HCT116 (cell line): ENCODE data around the gene MALL. TPM values are rescaled to one million over a fixed set of nuclear protein-coding genes. Genes with fewer than 3 reads are reported as not detected.
A peak's percentile ranks its signal among the peaks of the same experiment; 100 is the strongest.

Experiments used
- ATAC-seq: fragments of 200-7000 bp; cut with Tn5 transposase; 2 replicates; pipeline ENCODE4 v1.9.1; 2020; ENCODE audit warnings: mild to moderate bottlenecking, moderate library complexity
- BruUV-seq: library from RNA; stranded (reverse); fragments of 400-500 nt; replicated peaks from 2 replicates; lab custom pipeline; 2021; lab: Mats Ljungman, UMichigan
- CTCF ChIA-PET: fragments of 300-600 bp; sonication (Branson Sonifier 250); formaldehyde crosslinking; loops from one replicate; lab custom pipeline; 2021; ENCODE audit warnings: antibody characterized with exemption; lab: Charles Lee
- POLR2A ChIA-PET: fragments of 300-600, 350-600 bp; sonication (Branson Sonifier 250); formaldehyde crosslinking; loops from one replicate; lab custom pipeline; 2021; ENCODE audit warnings: antibody characterized with exemption; lab: Charles Lee
- RAD21 ChIA-PET, 2 experiments: fragments of 300-600 bp; sonication (Branson Sonifier 250); formaldehyde crosslinking; loops; one replicate each; lab custom pipeline; 2023; ENCODE audit warnings: low total read pairs in 2 of 2; ENCODE audit not compliant: uncharacterized antibody in 2 of 2, unreplicated experiment in 2 of 2, low non-redundant PET in 1 of 2; lab: Charles Lee
- DNase-seq: peaks from one replicate; pipeline ENCODE4 v3.0.0-alpha.2; 2010; ENCODE audit warnings: low read depth, low spot score
- H2AFZ ChIP-seq: fragments of 200-600 bp; shearing (Covaris generic), sonication (generic); 2 replicates; pipeline ENCODE4 v1.6.1; 2017; ENCODE audit warnings: low read depth, mixed run types, mixed read lengths, antibody characterized with exemption, low read length; ENCODE audit not compliant: poor library complexity, severe bottlenecking
- H3K27ac ChIP-seq: 2 replicates; pipeline ENCODE4 v1.5.1; 2012; ENCODE audit warnings: low read depth, low read length
- H3K27me3 ChIP-seq: fragments of 200-600 bp; sonication (generic); 2 replicates; pipeline ENCODE4 v1.6.1; 2016; ENCODE audit warnings: mixed run types, low read length, mixed read lengths; ENCODE audit not compliant: insufficient read depth
- H3K36me3 ChIP-seq, 2 experiments: fragments of 200-500 bp in 1 of 2; fragments of 200-600 bp in 1 of 2; sonication (Bioruptor generic) in 1 of 2; sonication (generic) in 1 of 2; 2 replicates each; pipeline versions ENCODE4 v1.5.1 to v1.6.1; 2014 to 2016; ENCODE audit warnings: low read length in 2 of 2, inconsistent platforms in 1 of 2, mixed read lengths in 1 of 2, mixed run types in 1 of 2; ENCODE audit not compliant: insufficient read depth in 2 of 2, control insufficient read depth in 1 of 2
- H3K4me1 ChIP-seq, 2 experiments: fragments of 200-600 bp in 1 of 2; sonication (generic) in 1 of 2; 2 replicates each; pipeline versions ENCODE4 v1.5.1 to v1.6.1; 2012 to 2017; ENCODE audit warnings: low read length in 2 of 2, inconsistent platforms in 1 of 2, mild to moderate bottlenecking in 1 of 2, mixed read lengths in 1 of 2, mixed run types in 1 of 2, moderate library complexity in 1 of 2; ENCODE audit not compliant: insufficient read depth in 2 of 2, control insufficient read depth in 1 of 2
- H3K4me2 ChIP-seq: fragments of 200-600 bp; sonication (generic); 2 replicates; pipeline ENCODE4 v1.6.1; 2017; ENCODE audit warnings: mixed run types, low read length, mixed read lengths
- H3K4me3 ChIP-seq, 2 experiments: fragments of 200-600 bp in 1 of 2; sonication (generic) in 1 of 2; replicated peaks in 1 of 2; 2 replicates each; pipeline ENCODE4 v1.5.1; 2011 to 2016; ENCODE audit warnings: low read length in 2 of 2, control low read depth in 1 of 2, low read depth in 1 of 2, mild to moderate bottlenecking in 1 of 2, mixed read lengths in 1 of 2, mixed run types in 1 of 2
- H3K79me2 ChIP-seq: fragments of 200-600 bp; sonication (generic); 2 replicates; pipeline ENCODE4 v1.6.1; 2017; ENCODE audit warnings: mild to moderate bottlenecking, mixed run types, low read length, moderate library complexity, mixed read lengths; ENCODE audit not compliant: insufficient read depth
- H3K9ac ChIP-seq: fragments of 200-600 bp; sonication (generic); 2 replicates; pipeline ENCODE4 v1.6.1; 2016; ENCODE audit warnings: low read length, mixed read lengths
- H3K9me2 ChIP-seq: fragments of 200-600 bp; sonication (generic), shearing (Covaris generic); 2 replicates; pipeline ENCODE4 v1.6.1; 2017; ENCODE audit warnings: mixed run types, mild to moderate bottlenecking, moderate library complexity; ENCODE audit not compliant: insufficient read depth
- H3K9me3 ChIP-seq, 2 experiments: fragments of 200-500 bp in 1 of 2; fragments of 200-600 bp in 1 of 2; sonication (Bioruptor generic) in 1 of 2; sonication (generic) in 1 of 2; 2 replicates each; pipeline ENCODE4 v1.6.1; 2014 to 2017; ENCODE audit warnings: low read length in 2 of 2, mixed read lengths in 2 of 2, inconsistent platforms in 1 of 2, low read depth in 1 of 2, mild to moderate bottlenecking in 1 of 2, mixed run types in 1 of 2, moderate library complexity in 1 of 2; ENCODE audit not compliant: control insufficient read depth in 1 of 2, insufficient read depth in 1 of 2
- H4K20me1 ChIP-seq: fragments of 200-600 bp; sonication (generic), shearing (Covaris generic); 2 replicates; pipeline ENCODE4 v1.6.1; 2017; ENCODE audit warnings: mixed run types, mild to moderate bottlenecking, moderate library complexity; ENCODE audit not compliant: insufficient read depth
- ATF3 ChIP-seq: IDR thresholded peaks from 2 replicates; pipeline ENCODE4 v1.6.1; 2012
- EGR1 ChIP-seq: IDR thresholded peaks from 2 replicates; pipeline ENCODE4 v1.6.1; 2012; ENCODE audit warnings: low read depth
- FOSL1 ChIP-seq: IDR thresholded peaks from 2 replicates; pipeline ENCODE4 v1.6.1; 2012; ENCODE audit warnings: low read depth
- JUND ChIP-seq: IDR thresholded peaks from 2 replicates; pipeline ENCODE4 v1.6.1; 2012
- MAX ChIP-seq: IDR thresholded peaks from 2 replicates; pipeline ENCODE4 v1.6.1; 2012
- POLR2A ChIP-seq: IDR thresholded peaks from 2 replicates; pipeline ENCODE4 v1.7.0; 2011; ENCODE audit warnings: borderline replicate concordance; ENCODE audit not compliant: insufficient read depth, insufficient read length; ENCODE audit errors: extremely low read depth
- RAD21 ChIP-seq: IDR thresholded peaks from 2 replicates; pipeline ENCODE4 v1.6.1; 2012; ENCODE audit warnings: low read depth, mild to moderate bottlenecking
- SP1 ChIP-seq: IDR thresholded peaks from 2 replicates; pipeline ENCODE4 v1.6.1; 2012; ENCODE audit warnings: low read depth
- TCF7L2 ChIP-seq: IDR thresholded peaks from 2 replicates; pipeline ENCODE4 v1.7.0; 2011; ENCODE audit warnings: borderline replicate concordance, inconsistent platforms; ENCODE audit not compliant: insufficient read depth, insufficient read length; ENCODE audit errors: extremely low read depth
- ZBTB33 ChIP-seq: IDR thresholded peaks from 2 replicates; pipeline ENCODE4 v1.6.1; 2011; ENCODE audit warnings: mild to moderate bottlenecking, low read length, moderate library complexity; ENCODE audit not compliant: insufficient replicate concordance; ENCODE audit errors: extremely low read depth
- ZFX ChIP-seq: fragments of 450-650 bp; IDR thresholded peaks from 2 replicates; pipeline ENCODE4 v1.6.1; 2017
- ZNF274 ChIP-seq: fragments of 200-500 bp; sonication (Bioruptor generic); IDR thresholded peaks from 2 replicates; pipeline ENCODE4 v1.6.1; 2014; ENCODE audit warnings: mild to moderate bottlenecking, low read depth, low read length, inconsistent platforms
- intact Hi-C: fragments of 100-400 bp; cut with micrococcal nuclease; formaldehyde crosslinking; loops from 2 replicates; pipeline ENCODE4 v1.10.0; 2022
- total RNA-seq: library from RNA; stranded (reverse); gene quantifications from one replicate; pipeline ENCODE4 v1.2.1, GENCODE V29; 2021; ENCODE audit not compliant: unreplicated experiment

Gene MALL
- total RNA-seq, 1 experiment from 2014 or later, result 223 TPM

GRCh38 chr2:110143982-110144381 lies 28.4 kb upstream of the MALL start:
- H3K9me2 ChIP-seq, result no peaks in the 10 kb centered on the region
- no TSS peak for BruUV-seq
- peak overlapping the region; percentile 16; the same call in 1 of the 2 replicates for H3K4me2 ChIP-seq
- H3K9me3 ChIP-seq, result no peaks in the 10 kb centered on the region; a peak in 2 of 4 replicates
- H3K4me3 ChIP-seq, result no peak overlapping the region
- POLR2A ChIA-PET, result no interaction called here
- peaks cover 0 to 16% of the 10 kb centered on the region in 2 experiments; a peak in 2 of 4 replicates for H3K36me3 ChIP-seq
- no peak overlapping the region for H2AFZ ChIP-seq
- no peaks in the 10 kb centered on the region for H4K20me1 ChIP-seq
- H3K27ac ChIP-seq, result no peak overlapping the region
- no peak overlapping the region for H3K9ac ChIP-seq
- H3K27me3 ChIP-seq, result no peaks in the 10 kb centered on the region
- DNase-seq, result no peak
- H3K79me2 ChIP-seq, result no peaks in the 10 kb centered on the region
- CTCF ChIA-PET, result interaction anchor here (1.2 kb wide), 1 partner anchor 28 kb away, joined by 5 read pairs; no protein-coding TSS in a partner anchor
- ATAC-seq, result no peak
- TF ChIP-seq ATF3 (no peak), ZNF274 (no peak), JUND (no peak), RAD21 (no peak), TCF7L2 (no peak), ZFX (no peak), SP1 (no peak), FOSL1 (no peak), POLR2A (no peak), ZBTB33 (no peak), EGR1 (no peak), MAX (no peak)
- H3K4me1 ChIP-seq, result peaks cover 12 to 39% of the 10 kb centered on the region in 2 experiments
- intact Hi-C loops, result no loop called here
- RAD21 ChIA-PET, result no interaction called here
